GM18870 (cell line): ENCODE measurements around the gene NINJ1.

ENCODE experiments used
- ATAC-seq: cut with Tn5 transposase; IDR thresholded peaks from one replicate; pipeline ENCODE4 v1.9.1; 2021; ENCODE audit warnings: moderate library complexity; ENCODE audit not compliant: unreplicated experiment

NINJ1 gene

GRCh38 chr9:93134015-93134739 lies at the start of gene NINJ1:
Gene NINJ1, minus strand, starts transcription at chr9:93134251. Its CDS starts 34 bp downstream, at chr9:93134217.
- ATAC-seq: peak; percentile 57

DNA sequence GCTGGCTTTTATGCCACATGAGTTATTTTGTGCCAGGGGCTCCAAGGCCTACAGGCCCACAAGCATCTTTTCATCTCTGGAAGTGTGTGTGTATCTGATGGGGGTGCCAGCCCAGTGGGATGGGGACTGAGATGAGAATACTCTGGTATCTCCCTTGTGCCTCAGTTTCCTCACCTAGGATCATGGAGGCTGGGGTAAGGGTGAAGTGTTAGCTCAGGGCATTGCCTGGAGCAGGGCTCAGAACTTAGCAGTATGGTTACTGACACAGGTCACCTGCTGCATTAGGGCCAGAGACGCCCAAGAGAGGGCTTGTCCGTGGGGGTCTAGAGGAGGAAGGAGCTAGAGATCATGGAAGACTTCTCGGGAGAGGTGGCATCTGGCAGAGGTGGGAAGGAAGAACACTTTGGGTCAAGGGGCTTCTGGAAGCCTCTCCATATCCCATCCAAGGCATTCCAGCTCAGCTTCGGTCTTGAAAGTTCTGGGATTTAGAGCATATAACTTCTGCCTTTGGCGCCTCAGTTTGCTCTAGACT lies 49.1 kb upstream of the NINJ1 start:
- no peak for ATAC-seq

DNA sequence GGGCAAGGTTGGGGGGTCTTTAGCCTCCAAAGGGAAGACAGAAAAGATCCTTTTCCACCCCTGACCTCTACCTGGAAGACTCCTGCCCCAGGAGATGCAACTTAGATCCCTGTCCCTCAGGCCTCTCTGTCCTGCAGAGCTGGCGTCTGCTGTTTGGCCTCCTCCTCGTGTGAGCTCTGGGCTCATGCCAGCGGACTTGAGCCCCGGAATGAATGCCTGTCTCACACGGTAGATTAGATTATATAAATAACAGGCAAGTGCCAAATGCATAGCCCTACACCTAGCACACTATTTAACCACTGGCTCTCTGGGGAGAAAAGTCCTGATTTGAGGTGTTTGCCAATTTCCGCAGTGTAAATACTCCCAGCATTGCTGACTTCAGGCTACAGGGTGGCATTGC lies 48.5 kb upstream of the NINJ1 start:
- no peak for ATAC-seq

- ATAC-seq: no peak
These were observed 47.8 kb upstream of the NINJ1 start for GRCh38 chr9:93181672-93182435.

DNA sequence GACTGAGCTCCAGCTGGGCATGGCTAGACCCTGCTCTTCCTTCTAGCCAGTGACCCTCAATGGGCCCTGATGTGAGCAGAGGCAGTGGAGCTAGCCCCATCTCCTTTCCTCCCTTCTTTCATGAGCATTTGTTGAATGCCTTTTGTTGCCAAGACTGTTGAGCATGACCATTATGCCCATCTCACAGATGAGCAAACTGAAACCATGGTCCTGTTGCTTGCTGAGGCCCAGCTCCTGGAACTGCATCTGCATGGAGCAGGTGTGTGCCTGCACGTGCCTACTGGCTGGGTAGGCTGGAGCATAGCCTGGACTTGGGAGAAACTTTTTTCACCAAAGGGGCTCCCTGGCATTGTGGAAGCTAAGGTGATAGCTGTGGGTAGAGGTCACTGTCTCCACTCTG lies 46.9 kb upstream of the NINJ1 start:
- no peak for ATAC-seq

GRCh38 chr9:93178851-93179786 lies 45.1 kb upstream of the NINJ1 start:
- ATAC-seq: no peak

DNA sequence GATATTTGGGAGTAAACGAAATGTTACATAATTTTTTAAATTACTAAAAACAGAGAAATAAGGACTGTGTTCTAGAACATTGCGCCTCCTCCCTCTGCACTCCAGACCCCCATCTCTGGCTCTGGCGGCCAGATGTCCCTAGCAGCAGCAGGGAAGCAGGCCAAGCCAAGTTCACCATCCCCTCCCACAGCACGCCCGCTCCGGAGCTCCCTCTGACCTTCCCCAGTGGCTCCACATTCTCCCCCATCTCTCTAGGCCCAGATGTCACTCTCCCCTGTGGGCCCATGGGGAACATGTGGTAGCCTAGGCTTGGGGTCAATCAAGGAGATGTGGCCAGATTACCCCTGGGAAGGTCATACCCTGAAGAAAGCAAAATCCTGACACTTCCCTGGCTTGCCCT lies 43.6 kb upstream of the NINJ1 start:
- no peak for ATAC-seq

DNA sequence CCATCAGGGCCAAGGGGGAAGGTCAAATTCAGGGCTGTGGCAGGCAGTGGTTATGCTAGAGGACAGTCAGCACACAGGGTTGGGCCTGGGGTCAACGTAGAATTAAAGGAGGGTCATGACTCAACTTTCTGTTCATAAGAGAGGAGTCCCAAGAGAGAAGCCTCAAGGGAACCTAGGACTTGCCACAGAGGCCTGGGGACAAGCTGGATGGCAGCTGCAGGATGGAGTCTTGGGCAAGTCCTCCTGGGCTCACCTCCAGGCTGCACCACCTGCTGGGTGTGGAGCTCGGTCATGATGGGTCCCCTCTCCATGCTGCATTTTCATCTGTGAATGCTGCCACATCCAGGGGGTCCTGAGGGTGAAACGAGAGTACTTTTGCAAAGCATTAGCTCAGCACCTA lies 40.9 kb upstream of the NINJ1 start:
- ATAC-seq: no peak

- ATAC-seq: no peak
These were observed 39.5 kb upstream of the NINJ1 start for GRCh38 chr9:93173365-93174051.

DNA sequence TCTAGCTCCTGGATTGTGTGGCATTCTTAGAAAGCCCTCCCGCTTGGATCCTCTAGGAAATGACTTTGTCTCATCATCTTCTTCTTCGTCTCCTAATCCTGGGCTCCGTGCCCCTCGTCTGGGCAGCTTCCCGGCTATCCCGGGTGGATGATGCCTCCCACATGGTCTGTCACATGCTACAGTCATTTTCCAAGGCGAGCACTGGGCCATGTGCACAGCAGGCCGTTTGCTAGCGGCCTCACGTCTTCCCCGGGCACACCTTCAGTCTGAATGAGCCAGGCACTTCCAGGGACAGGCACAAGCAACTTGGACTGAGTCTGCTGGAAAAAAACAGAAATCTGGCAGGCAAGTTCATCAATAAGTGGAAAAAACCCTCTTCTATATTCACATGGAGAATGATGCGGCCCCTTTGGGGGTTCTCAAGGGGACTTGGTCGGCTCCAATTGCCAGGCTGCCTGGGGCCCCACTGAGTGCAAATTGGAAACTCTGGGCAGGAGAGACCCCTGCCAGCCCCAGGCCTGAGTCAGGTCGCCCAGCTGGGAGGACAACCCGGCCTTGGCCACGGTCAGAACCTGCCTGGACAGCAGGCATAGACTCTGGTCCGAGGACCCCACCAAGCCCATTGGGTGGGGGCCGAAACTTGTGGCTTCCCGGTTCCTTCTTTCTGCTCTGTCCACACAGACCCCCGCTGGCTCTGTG lies 38.8 kb upstream of the NINJ1 start:
- ATAC-seq: no peak

DNA sequence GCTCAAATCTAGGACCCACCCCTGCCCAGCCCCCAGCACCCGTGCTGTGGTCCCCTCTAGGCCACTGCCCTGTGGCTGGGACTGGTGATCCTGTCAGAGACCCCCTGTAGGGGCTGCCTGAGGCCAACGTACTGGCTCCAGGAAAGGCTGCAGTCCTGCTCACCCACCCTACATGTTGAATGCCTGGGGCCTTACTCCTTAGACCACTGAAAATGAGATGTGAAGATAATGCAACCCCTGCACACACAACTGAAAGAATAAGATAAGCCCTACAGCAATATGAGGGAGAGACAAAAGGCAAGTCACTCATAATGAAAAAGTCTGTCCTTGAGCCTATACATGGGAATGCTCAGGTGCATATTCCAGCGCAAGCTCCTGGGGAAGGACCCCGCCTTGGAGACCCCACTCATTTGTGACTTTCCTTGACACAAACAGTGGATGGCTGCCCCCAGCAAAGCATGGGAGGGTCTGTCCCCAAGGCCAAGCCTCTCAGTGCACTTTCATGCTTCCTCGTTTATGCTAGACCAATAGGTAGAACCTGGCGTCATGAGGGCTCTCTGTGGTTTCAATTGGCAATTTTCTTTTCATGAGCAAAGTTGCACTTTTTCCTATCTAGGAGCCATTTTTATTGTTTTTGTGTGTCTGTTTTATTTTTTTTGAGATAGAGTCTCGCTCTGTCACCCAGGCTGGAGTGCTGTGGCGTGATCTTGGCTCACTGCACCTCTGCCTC lies 37.4 kb upstream of the NINJ1 start:
- no peak for ATAC-seq

DNA sequence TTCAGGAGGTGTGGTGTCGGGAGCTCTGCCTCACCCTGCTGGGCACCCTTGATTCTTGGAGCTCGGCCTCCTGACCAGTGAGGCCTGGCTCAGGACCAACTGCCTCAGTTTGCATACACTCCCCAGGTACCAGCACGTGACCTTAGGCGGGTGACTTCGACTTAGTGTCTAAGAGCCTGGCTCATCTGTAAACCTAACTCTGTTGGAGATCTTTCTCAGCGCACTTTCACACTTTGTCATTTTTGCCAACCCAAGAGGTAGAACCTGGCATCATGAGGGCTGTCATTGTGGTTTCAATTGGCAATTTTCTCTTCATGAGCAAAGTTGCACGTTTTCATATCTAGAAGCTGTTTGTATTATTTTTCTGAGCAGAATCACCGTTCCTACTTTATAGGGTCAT lies 36.5 kb upstream of the NINJ1 start:
- no peak for ATAC-seq

GRCh38 chr9:93169444-93169843 lies 35.4 kb upstream of the NINJ1 start:
- no peak for ATAC-seq

GRCh38 chr9:93168581-93168980 lies 34.5 kb upstream of the NINJ1 start:
- ATAC-seq: no peak

- ATAC-seq: no peak
These were observed 33.8 kb upstream of the NINJ1 start for GRCh38 chr9:93167838-93168237.

DNA sequence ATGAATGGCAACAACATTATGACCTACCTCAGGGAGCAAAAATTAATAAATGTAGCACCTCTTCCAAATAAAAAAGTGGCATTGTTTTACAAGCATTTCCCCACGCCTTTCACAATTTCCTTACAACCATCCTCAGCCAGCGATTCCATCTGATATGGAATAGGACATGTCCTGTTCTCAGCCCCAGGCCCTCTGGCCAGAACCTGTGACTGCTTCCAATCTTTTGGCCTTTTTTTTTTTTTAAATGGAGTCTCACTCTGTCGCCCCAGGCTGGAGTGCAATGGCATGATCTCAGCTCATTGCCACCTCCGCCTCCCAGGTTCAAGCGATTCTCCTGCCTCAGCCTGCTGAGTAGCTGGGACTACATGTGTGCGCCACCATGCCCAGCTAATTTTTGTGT lies 33.1 kb upstream of the NINJ1 start:
- no peak for ATAC-seq

DNA sequence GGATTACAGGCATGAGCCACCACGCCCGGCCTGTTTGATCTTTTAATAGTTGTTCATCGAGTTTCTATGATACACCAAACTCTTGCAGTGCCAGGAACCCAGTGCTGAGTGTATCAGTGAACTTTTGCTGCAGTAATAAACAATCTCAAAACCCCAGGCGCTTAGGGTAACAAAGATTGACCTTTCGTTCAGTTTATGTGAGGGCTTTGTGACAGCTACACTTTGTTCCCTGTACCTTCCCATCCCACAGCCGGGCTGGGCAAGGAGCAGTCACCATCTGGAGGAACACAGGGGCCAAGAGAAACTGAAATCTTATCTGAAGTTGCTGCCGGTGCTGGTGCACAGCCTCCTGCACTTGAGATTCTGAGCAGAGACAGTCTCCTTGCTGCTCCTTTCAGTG lies 32.6 kb upstream of the NINJ1 start:
- ATAC-seq: no peak

GRCh38 chr9:93164085-93164484 lies 30.0 kb upstream of the NINJ1 start:
- ATAC-seq: no peak
